ENCODE results near the gene TBX19.

Gene TBX19

DNA sequence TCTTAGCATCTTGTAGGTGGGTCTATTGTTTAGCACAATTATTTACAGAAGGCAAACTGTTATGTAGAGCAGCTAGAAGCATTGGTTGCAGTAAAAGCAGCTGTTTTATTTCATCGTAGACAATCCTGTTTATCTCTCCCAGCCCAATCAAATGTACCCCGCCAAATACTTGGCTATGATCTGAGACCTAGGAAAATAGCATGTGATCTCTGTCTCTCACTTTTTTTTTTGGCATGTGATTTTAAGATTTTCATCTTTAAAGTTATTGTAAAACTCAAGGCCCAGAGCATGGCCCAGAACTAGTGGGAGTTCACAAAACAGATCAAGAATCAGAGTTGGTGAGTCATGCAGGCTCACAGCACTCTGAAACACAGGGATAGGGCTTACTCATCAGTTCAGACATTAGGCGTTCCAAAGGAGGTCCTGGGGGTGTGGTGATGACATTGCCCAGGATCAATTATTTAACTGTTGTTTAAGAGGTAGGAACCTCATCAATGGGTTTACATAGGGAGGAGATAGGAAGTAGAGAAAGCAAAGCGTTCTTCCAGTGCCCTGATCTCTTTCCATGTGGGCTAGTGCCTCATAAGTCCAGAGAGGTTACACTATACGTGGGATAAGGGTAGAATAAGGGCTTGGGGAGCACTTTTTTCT, 40.2 kb downstream of the TBX19 start:
- TF ChIP-seq GATA3 (IDR thresholded peaks at IDR 0.05; ENCODE audit: low read depth, low read length) (no peak), GATA2 (IDR thresholded peaks at IDR 0.05; ENCODE audit: low read depth, low read length) (no peak)

DNA sequence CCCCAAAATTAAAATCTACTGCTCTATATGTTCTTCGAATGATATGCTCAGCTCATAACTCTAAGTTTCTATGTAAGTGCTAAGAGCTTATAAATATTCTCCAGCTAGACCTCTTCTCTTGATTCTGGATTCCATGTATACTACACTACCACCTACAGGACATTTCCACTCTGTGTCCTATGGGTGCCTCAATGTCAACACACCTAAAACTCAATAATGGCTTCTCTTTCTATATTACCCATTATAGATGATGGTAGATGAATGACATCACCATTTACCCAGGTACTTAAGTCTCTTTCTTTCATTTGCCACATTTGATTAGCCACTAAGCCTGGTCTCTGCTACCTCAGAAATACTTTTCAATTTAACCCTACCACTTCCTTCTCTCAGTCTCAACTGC, 41.3 kb downstream of the TBX19 start:
- TF ChIP-seq GATA2 (IDR thresholded peaks at IDR 0.05; ENCODE audit: low read depth, low read length) = no peak
- no peak for TF ChIP-seq GATA3 (IDR thresholded peaks at IDR 0.05; ENCODE audit: low read depth, low read length)

- TF ChIP-seq GATA2 (IDR thresholded peaks at IDR 0.05; ENCODE audit: low read depth, low read length) (no peak), GATA3 (IDR thresholded peaks at IDR 0.05; ENCODE audit: low read depth, low read length) (no peak)
Measured at GRCh38 chr1:168324745-168325425, 44.2 kb downstream of the TBX19 start.

GRCh38 chr1:168328731-168329364, 48.2 kb downstream of the TBX19 start:
- TF ChIP-seq GATA3 (IDR thresholded peaks at IDR 0.05; ENCODE audit: low read depth, low read length) = no peak
- TF ChIP-seq GATA2 (IDR thresholded peaks at IDR 0.05; ENCODE audit: low read depth, low read length) = no peak

DNA sequence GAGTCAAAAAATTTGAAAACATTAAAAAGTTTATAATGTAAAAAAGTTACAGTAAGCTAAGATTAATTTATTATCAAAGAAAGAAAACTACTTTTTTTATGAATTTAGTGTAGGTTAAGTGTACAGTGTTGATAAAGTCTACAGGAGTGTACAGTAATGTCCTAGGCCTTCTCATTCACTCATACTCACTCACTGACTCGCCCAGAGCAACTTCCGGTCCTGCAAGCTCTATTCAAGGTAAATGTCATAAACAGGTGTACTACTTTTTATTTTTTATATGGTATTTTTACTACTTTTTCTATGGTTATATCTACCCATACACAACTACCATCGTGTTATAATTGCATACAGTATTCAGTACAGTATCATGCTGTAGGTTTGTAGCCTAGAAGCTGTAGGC, 49.6 kb downstream of the TBX19 start:
- TF ChIP-seq GATA2 (IDR thresholded peaks at IDR 0.05; ENCODE audit: low read depth, low read length) (no peak), GATA3 (IDR thresholded peaks at IDR 0.05; ENCODE audit: low read depth, low read length) (no peak)

- no peak for TF ChIP-seq GATA3 (IDR thresholded peaks at IDR 0.05; ENCODE audit: low read depth, low read length)
- no peak for TF ChIP-seq GATA2 (IDR thresholded peaks at IDR 0.05; ENCODE audit: low read depth, low read length)
Measured at GRCh38 chr1:168331569-168331968, 50.9 kb downstream of the TBX19 start.

DNA sequence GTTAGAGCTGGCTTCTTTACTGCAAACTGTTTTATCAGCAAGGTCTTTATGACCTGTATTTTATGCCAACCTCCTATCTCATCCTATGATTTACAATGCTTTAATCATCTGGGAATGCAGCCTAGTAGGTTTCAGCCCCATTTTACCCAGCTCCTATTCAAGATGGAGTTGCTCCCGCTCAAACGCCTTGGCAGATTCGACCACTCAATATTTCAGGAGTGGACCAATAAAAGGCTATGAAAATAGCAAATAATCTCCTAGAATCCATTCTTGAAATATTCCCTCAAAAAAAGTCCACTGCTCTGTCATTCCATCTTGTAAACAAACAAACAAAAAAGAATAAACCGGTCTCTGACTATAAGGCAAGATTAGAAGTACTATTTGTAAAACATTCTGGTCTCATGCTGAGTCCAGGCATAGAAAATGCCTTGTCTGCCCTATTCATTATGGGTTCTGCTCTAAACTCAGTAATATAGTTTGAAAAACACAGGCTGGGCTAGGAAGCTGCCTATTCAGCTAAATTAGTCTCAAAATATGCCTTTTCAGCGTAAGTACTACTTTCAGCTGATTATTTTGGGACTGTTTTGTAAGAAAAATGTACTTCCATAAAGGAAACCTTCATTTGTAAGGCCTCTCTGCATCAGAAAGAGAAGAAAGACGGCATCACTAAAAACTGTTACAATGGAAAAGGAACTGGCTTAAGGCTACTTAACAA, 53.0 kb downstream of the TBX19 start:
- TF ChIP-seq GATA3 (IDR thresholded peaks at IDR 0.05; ENCODE audit: low read depth, low read length) (no peak), GATA2 (IDR thresholded peaks at IDR 0.05; ENCODE audit: low read depth, low read length) (no peak)

GRCh38 chr1:168335500-168335899, 54.8 kb downstream of the TBX19 start:
- TF ChIP-seq GATA2 (IDR thresholded peaks at IDR 0.05; ENCODE audit: low read depth, low read length) (no peak), GATA3 (IDR thresholded peaks at IDR 0.05; ENCODE audit: low read depth, low read length) (no peak)

DNA sequence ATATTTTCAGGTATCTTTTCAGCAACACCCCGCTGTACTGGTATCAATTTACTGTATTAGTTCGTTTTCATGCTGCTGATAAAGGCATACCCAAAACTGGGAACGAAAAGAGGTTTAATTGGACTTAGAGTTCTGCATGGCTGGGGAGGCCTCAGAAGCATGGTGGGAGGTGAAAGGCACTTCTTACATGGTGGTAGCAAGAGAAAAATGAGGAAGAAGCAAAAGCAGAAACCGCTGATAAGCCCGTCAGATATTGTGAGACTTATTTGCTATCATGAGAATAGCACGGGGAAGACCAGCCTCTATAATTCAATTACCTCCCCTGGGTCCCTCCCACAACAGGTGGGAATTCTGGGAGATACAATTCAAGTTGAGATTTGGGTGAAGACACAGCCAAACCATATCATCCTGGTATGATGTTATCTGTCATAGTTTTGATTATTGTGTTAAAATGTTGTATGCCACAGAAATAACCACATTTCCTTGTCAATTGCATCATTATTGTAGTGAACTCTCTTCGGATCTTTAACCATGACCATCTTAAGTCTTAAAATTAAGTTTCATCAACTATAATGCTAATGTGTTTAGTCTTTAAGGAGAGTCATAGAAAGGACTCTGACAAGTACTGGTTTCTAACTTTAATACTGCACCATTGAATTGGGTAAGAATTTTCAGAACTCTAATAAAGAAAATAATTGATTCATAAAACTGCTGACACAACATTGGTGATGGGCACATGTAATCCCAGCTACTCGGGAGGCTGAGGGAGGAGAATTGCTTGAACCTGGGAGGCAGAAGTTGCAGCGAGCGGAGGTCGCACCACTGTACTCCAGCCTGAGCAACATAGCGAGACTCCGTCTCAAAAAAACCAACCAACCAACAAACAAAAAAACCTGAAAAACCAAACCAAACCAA, 58.2 kb downstream of the TBX19 start:
- TF ChIP-seq GATA2 (IDR thresholded peaks at IDR 0.05; ENCODE audit: low read depth, low read length) = no peak
- no peak for TF ChIP-seq GATA3 (IDR thresholded peaks at IDR 0.05; ENCODE audit: low read depth, low read length)

DNA sequence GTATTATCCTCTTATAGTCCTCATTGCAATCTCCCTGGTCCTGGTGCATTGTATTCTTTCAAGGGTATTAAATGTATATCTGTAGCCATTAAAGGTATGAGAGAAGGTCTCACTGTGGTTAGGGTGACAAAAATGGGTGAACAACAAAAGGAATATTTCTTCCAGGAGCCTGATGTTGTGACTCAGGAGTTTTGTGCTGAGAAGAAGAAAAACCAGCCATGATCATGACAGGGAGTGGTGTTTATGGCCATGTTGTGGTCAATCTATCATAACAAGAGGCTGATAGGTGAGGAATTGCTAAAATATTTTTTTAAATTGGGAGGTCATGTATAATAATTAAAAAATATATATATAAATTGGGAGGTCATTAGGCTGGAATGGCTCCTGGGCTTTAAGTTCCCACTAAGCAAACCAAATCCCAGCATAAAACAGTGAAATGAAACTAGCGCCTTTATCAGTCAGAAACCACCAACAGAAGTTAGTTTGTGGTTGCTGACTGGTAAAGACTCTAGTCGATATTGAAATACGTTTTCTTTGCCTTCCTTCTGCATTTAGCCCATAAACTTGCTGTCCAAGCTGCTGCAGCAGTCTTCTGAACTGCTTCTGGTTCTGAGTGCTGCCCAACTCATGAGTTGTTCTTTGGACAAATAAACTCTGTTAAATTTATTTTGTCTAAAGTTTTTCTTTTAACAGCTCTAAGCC, 60.3 kb downstream of the TBX19 start:
- TF ChIP-seq GATA2 (IDR thresholded peaks at IDR 0.05; ENCODE audit: low read depth, low read length) (no peak), GATA3 (IDR thresholded peaks at IDR 0.05; ENCODE audit: low read depth, low read length) (no peak)

DNA sequence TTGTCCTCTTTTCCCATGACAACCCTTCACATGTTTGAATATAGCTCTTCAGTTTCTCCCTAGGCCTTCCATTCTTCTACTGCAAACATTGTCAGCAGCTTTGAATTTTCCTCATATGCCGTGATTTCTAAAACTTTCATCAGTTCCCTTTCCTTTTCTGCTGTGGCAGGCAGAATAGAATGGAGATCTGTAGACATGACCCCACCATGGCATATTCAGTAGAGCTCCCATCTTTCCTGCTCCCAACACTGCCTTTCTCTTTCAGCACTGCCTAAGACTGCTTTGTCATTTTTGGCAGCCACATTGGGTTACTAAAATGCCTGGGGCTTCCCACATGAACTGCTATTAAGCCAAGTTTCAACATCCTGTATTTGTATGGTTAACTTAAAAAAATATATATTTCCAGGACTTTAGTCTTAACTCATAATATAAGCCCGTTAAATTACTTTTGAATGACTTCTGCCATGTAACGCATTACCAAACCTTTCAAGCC, 60.9 kb downstream of the TBX19 start:
- TF ChIP-seq GATA2 (IDR thresholded peaks at IDR 0.05; ENCODE audit: low read depth, low read length) = no peak
- no peak for TF ChIP-seq GATA3 (IDR thresholded peaks at IDR 0.05; ENCODE audit: low read depth, low read length)

- no peak for TF ChIP-seq GATA2 (IDR thresholded peaks at IDR 0.05; ENCODE audit: low read depth, low read length)
- no peak for TF ChIP-seq GATA3 (IDR thresholded peaks at IDR 0.05; ENCODE audit: low read depth, low read length)
Measured at GRCh38 chr1:168342572-168343280, 62.0 kb downstream of the TBX19 start.

Measured in SH-SY5Y (cell line).